ENCODE results near the gene BACE1-AS. TPM values are rescaled to one million over a fixed set of nuclear protein-coding genes. Genes with fewer than 3 reads are reported as not detected.

The BACE1-AS gene
- 5.4 and 6.3 TPM in 2 replicates for polyA plus RNA-seq (2011; rRNA removed)
- polyA minus RNA-seq (2011; rRNA and poly(A)+ RNA removed) = 10.5 and 13.8 TPM in 2 replicates

DNA sequence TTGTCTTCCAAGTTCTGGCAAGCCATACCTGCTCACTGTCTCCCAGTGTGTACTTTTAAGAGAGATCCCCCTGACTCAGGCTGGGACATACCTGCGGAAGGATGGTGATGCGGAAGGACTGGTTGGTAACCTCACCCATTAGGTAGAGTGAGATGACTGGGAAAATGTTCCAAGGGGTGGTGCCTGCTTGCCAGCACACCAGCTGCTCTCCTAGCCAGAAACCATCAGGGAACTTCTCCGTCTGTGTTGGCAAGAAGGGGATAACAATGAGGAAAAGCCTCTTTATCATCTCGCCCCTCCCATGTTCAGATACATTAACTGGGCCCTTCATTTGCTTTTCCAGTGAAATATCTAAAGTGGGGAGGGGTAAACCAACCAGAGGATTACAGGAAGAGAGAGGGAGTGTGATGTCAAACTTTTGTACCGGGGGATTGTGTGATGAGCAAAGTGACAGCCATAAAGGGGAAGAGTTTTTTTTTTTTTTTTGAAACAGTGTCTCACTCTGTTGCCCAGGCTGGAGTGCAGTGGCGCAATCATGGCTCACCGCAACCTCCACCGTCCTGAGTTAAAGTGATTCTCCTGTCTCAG is at the start of gene BACE1-AS:
Gene BACE1-AS, plus strand, starts transcription at position 538 of the 588 bp plus-strand sequence.
- no peak within 1 kb of the TSS for H3K27ac ChIP-seq (ENCODE audit: low read depth, low read length)
- CTCF ChIA-PET = interaction anchor here (1.1 kb wide), 1 partner anchor 12 kb away, joined by 4 read pairs; no protein-coding TSS in a partner anchor
- DNase-seq (ENCODE audit: low read depth, low spot score) = no peak
- no peaks in the 10 kb centered on the region for H3K9me3 ChIP-seq (ENCODE audit: control insufficient read depth, insufficient read depth, low read length)
- no peak within 1 kb of the TSS for H3K4me3 ChIP-seq (ENCODE audit: low read depth, low read length)
- TF ChIP-seq CTCF (IDR thresholded peaks at IDR 0.05; ENCODE audit: low read depth, low read length) = no peak
- POLR2A ChIA-PET = no interaction called here
- H3K27me3 ChIP-seq (ENCODE audit: control insufficient read depth, insufficient read depth, low read length) = no peaks in the 10 kb centered on the region

DNA sequence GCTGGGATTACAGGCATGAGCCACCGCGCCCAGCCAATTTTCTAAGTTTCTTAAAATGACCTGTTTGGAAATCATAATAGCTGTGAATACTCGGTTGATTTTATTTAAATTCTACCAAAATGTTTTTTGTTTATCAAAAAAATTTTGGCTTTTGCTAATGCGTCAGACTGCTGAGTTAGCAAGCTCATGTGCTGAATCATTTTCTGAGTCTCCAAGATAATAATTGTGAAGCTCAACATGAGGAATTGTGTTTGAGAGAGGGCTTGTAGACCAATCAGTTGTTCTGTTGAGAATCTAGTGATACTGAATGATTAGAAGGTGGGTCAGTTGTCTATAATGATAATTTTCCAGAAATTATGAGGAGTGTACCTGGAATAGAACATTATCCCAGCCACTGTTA is 42.8 kb upstream of the BACE1-AS start:
- ChIA-PET POLR2A (no interaction called here), CTCF (interaction anchor here (1.1 kb wide), 1 partner anchor 8 kb away, joined by 3 read pairs; no protein-coding TSS in a partner anchor)
- DNase-seq (ENCODE audit: low read depth, low spot score) = no peak
- Histone ChIP-seq H3K4me3 (ENCODE audit: low read depth, low read length) (no peak overlapping the region), H3K27ac (ENCODE audit: low read depth, low read length) (no peak overlapping the region), H3K9me3 (ENCODE audit: control insufficient read depth, insufficient read depth, low read length) (no peaks in the 10 kb centered on the region), H3K27me3 (ENCODE audit: control insufficient read depth, insufficient read depth, low read length) (no peaks in the 10 kb centered on the region)
- no peak for TF ChIP-seq CTCF (IDR thresholded peaks at IDR 0.05; ENCODE audit: low read depth, low read length)

DNA sequence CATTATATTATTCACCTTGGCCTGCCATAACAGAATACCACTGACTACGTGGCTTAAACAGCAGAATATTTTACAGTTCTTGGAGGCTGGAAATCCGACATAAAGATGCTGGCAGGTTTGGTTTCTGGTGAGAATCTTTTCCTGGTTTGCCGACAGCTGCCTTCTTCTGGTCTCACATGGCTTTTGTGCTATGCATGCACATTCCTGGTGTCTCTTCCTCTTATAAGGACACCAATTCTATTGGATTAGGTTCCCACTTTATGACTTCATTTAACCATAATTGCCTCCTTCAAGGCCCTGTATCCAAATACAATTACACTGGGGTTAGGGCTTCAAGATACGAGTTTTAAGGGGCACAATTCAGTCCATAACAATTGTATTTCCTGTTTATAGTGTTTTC is 41.6 kb upstream of the BACE1-AS start:
- Histone ChIP-seq H3K4me3 (ENCODE audit: low read depth, low read length) (no peak overlapping the region), H3K27ac (ENCODE audit: low read depth, low read length) (no peak overlapping the region), H3K9me3 (ENCODE audit: control insufficient read depth, insufficient read depth, low read length) (no peaks in the 10 kb centered on the region), H3K27me3 (ENCODE audit: control insufficient read depth, insufficient read depth, low read length) (no peaks in the 10 kb centered on the region)
- CTCF ChIA-PET = no interaction called here
- POLR2A ChIA-PET = no interaction called here
- DNase-seq (ENCODE audit: low read depth, low spot score) = no peak
- no peak for TF ChIP-seq CTCF (IDR thresholded peaks at IDR 0.05; ENCODE audit: low read depth, low read length)

GRCh38 chr11:117251506-117251905 is 39.6 kb upstream of the BACE1-AS start:
- POLR2A ChIA-PET = no interaction called here

More at GRCh38 chr11:117251506-117251905, 39.6 kb upstream of the BACE1-AS start:
- CTCF ChIA-PET = no interaction called here
- H3K27ac ChIP-seq (ENCODE audit: low read depth, low read length) = no peak overlapping the region
- TF ChIP-seq CTCF (IDR thresholded peaks at IDR 0.05; ENCODE audit: low read depth, low read length) = no peak
- no peaks in the 10 kb centered on the region for H3K27me3 ChIP-seq (ENCODE audit: control insufficient read depth, insufficient read depth, low read length)
- no peaks in the 10 kb centered on the region for H3K9me3 ChIP-seq (ENCODE audit: control insufficient read depth, insufficient read depth, low read length)
- no peak overlapping the region for H3K4me3 ChIP-seq (ENCODE audit: low read depth, low read length)
- DNase-seq (ENCODE audit: low read depth, low spot score) = no peak

Measured in AG04450 (cell line).